Measurements from ENCODE around the gene CLEC2D. TPM values are rescaled to one million over a fixed set of nuclear protein-coding genes. Genes with fewer than 3 reads are reported as not detected.
A peak's percentile ranks its signal among the peaks of the same experiment; 100 is the strongest.

CLEC2D gene
- total RNA-seq, 1 donor from 2014 or later, result 18.7 TPM

GRCh38 chr12:9730591-9730990 is 61.1 kb downstream of the CLEC2D start:
- Mint-ChIP-seq H3K36me3 (no peaks in the 10 kb centered on the region), H3K4me3 (no peak overlapping the region), H3K4me1 (no peaks in the 10 kb centered on the region), H3K27ac (no peak overlapping the region), H3K9me3 (no peaks in the 10 kb centered on the region), H3K27me3 (ENCODE audit: insufficient read depth, low read depth) (no peaks in the 10 kb centered on the region)
- H3K27ac ChIP-seq, result no peak overlapping the region
- no peak overlapping the region for H3K9ac ChIP-seq
- DNase-seq (ENCODE audit: low spot score), result no peak
- H4K20me1 ChIP-seq (ENCODE audit: low read depth), result no peaks in the 10 kb centered on the region
- peak overlapping the region; percentile 30 for H2AFZ ChIP-seq (replicated peaks)
- no peaks in the 10 kb centered on the region for H3K4me1 ChIP-seq
- H3K79me2 ChIP-seq (ENCODE audit: low read depth), result no peaks in the 10 kb centered on the region
- no peaks in the 10 kb centered on the region for H3K27me3 ChIP-seq
- H3K4me2 ChIP-seq, result no peak overlapping the region
- H3K4me3 ChIP-seq, result no peak overlapping the region
- no peaks in the 10 kb centered on the region for H3K9me3 ChIP-seq (ENCODE audit: low read depth)
- no peaks in the 10 kb centered on the region for H3F3A ChIP-seq (ENCODE audit: low read depth)
- TF ChIP-seq EZH2phosphoT487 (IDR thresholded peaks at IDR 0.05) (no peak), EZH2 (IDR thresholded peaks at IDR 0.05) (no peak)
- TF ChIP-seq, protein P1, sequence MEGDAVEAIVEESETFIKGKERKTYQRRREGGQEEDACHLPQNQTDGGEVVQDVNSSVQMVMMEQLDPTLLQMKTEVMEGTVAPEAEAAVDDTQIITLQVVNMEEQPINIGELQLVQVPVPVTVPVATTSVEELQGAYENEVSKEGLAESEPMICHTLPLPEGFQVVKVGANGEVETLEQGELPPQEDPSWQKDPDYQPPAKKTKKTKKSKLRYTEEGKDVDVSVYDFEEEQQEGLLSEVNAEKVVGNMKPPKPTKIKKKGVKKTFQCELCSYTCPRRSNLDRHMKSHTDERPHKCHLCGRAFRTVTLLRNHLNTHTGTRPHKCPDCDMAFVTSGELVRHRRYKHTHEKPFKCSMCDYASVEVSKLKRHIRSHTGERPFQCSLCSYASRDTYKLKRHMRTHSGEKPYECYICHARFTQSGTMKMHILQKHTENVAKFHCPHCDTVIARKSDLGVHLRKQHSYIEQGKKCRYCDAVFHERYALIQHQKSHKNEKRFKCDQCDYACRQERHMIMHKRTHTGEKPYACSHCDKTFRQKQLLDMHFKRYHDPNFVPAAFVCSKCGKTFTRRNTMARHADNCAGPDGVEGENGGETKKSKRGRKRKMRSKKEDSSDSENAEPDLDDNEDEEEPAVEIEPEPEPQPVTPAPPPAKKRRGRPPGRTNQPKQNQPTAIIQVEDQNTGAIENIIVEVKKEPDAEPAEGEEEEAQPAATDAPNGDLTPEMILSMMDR (IDR thresholded peaks at IDR 0.05), result no peak
- H3K36me3 ChIP-seq, result no peaks in the 10 kb centered on the region

DNA sequence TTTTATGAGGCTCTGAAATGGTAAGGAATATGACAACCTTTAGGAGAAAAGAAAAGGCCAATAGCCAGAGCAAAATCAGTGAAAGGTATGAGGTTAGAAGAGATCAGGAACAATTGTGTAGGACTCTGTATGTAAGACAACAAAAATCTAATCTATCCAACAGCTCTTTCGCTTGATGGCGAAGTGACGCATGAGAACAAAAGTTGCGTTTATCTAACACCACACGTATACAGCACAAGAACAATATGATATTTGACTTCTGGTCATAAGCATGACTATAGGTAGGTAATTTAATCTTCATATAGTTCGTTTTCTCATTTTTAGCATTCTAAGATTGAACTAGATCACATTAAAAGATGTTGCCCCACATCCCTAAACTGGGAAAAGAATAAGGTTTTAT is 61.9 kb downstream of the CLEC2D start:
- no peaks in the 10 kb centered on the region for H3K4me1 ChIP-seq
- H3K79me2 ChIP-seq (ENCODE audit: low read depth), result no peaks in the 10 kb centered on the region
- TF ChIP-seq EZH2 (IDR thresholded peaks at IDR 0.05) (no peak), EZH2phosphoT487 (IDR thresholded peaks at IDR 0.05) (no peak)
- TF ChIP-seq, protein P1 (IDR thresholded peaks at IDR 0.05), result no peak
- no peaks in the 10 kb centered on the region for H3F3A ChIP-seq (ENCODE audit: low read depth)
- DNase-seq (ENCODE audit: low spot score), result no peak
- H2AFZ ChIP-seq (replicated peaks), result no peak overlapping the region
- no peak overlapping the region for H3K9ac ChIP-seq
- H3K27me3 ChIP-seq, result no peaks in the 10 kb centered on the region
- no peaks in the 10 kb centered on the region for H3K27me3 Mint-ChIP-seq (ENCODE audit: insufficient read depth, low read depth)
- H4K20me1 ChIP-seq (ENCODE audit: low read depth), result no peaks in the 10 kb centered on the region
- H3K4me3 ChIP-seq, result no peak overlapping the region
- no peaks in the 10 kb centered on the region for H3K9me3 ChIP-seq (ENCODE audit: low read depth)
- H3K4me1 Mint-ChIP-seq, result no peaks in the 10 kb centered on the region
- H3K27ac ChIP-seq, result no peak overlapping the region
- H3K4me2 ChIP-seq, result no peak overlapping the region
- no peak overlapping the region for H3K27ac Mint-ChIP-seq
- no peaks in the 10 kb centered on the region for H3K36me3 Mint-ChIP-seq
- H3K4me3 Mint-ChIP-seq, result no peak overlapping the region
- H3K9me3 Mint-ChIP-seq, result no peaks in the 10 kb centered on the region
- H3K36me3 ChIP-seq, result no peaks in the 10 kb centered on the region

DNA sequence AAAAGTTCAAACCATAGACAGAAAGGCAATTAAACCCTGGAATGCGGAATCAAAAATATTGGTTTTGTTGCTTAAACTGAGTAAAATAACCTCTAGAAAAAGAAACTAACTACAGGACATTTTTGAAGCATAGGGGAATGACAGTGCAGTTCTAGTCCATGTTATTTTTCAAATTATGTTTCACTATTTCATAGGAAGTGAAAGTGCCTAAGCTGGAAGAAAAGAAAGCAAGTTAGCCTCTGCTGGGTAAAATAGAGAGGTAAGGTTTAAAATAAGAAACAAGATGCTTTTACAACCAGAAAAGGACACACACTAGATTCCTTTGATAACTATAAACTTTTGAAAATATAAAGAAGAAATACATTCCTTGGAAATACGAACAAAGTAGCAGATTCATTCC is 62.3 kb downstream of the CLEC2D start:
- Histone ChIP-seq H3K9ac (no peak overlapping the region), H3K27ac (no peak overlapping the region), H2AFZ (replicated peaks) (no peak overlapping the region), H3K9me3 (ENCODE audit: low read depth) (no peaks in the 10 kb centered on the region), H3K4me1 (no peaks in the 10 kb centered on the region), H3F3A (ENCODE audit: low read depth) (no peaks in the 10 kb centered on the region), H3K4me2 (no peak overlapping the region), H3K4me3 (no peak overlapping the region), H3K27me3 (no peaks in the 10 kb centered on the region), H4K20me1 (ENCODE audit: low read depth) (no peaks in the 10 kb centered on the region), H3K79me2 (ENCODE audit: low read depth) (no peaks in the 10 kb centered on the region), H3K36me3 (no peaks in the 10 kb centered on the region)
- Mint-ChIP-seq H3K4me1 (no peaks in the 10 kb centered on the region), H3K27ac (no peak overlapping the region), H3K4me3 (no peak overlapping the region), H3K36me3 (no peaks in the 10 kb centered on the region), H3K27me3 (ENCODE audit: insufficient read depth, low read depth) (no peaks in the 10 kb centered on the region), H3K9me3 (no peaks in the 10 kb centered on the region)
- no peak for DNase-seq (ENCODE audit: low spot score)
- no peak for TF ChIP-seq EZH2phosphoT487 (IDR thresholded peaks at IDR 0.05)
- TF ChIP-seq, protein P1 (IDR thresholded peaks at IDR 0.05), result no peak
- TF ChIP-seq EZH2 (IDR thresholded peaks at IDR 0.05), result no peak

All from neural progenitor cell (in vitro differentiated cells).